Stimulated activated CD4-positive, alpha-beta T cell treated with anti-CD3 and anti-CD28 coated beads, Interleukin-12 subunit alpha, Interleukin-12 subunit beta, amount 100 ng/mL, for 24 hours (primary cell): ENCODE data around the gene TBCE.
A peak's percentile ranks its signal among the peaks of the same experiment; 100 is the strongest.

Source experiments
- DNase-seq, 2 experiments: peaks; one replicate each; pipeline ENCODE4 v3.0.0-alpha.2; 2020; ENCODE audit warnings: low read depth in 2 of 2

The TBCE gene

GRCh38 chr1:235367000-235367908, at the start of gene TBCE:
Gene TBCE, plus strand, starts transcription at chr1:235367427. Its CDS starts 12,623 bp downstream, at chr1:235380050.
- peak; percentile 76 to 92 for DNase-seq

- DNase-seq: no peak
Measured at GRCh38 chr1:235319255-235319654, 48.0 kb upstream of the TBCE start.

GRCh38 chr1:235320521-235321179, 46.6 kb upstream of the TBCE start:
- DNase-seq: no peak

- DNase-seq: no peak
Measured at GRCh38 chr1:235324296-235324695, 42.9 kb upstream of the TBCE start.

- DNase-seq: no peak
Measured at GRCh38 chr1:235325139-235325538, 42.1 kb upstream of the TBCE start.

- no peak for DNase-seq
Measured at GRCh38 chr1:235325854-235326253, 41.4 kb upstream of the TBCE start.

- DNase-seq: peak; percentile 37 to 39
Measured at GRCh38 chr1:235326719-235327558, 40.3 kb upstream of the TBCE start.

- peak in 1 of 2 experiments; percentile 29 for DNase-seq
Measured at GRCh38 chr1:235327559-235328270, 39.5 kb upstream of the TBCE start, which contains the start of gene ARID4B. Gene ARID4B, minus strand, starts transcription at chr1:235328179. Its CDS starts 1,260 bp downstream, at chr1:235326919.

- DNase-seq: peak; percentile 97 to 99
Measured at GRCh38 chr1:235328271-235329138, 38.7 kb upstream of the TBCE start, which contains the start of gene GGPS1. Gene GGPS1, plus strand, starts transcription at chr1:235328570. Its CDS starts 6,695 bp downstream, at chr1:235335265.

- DNase-seq: peak in 1 of 2 experiments; percentile 12
Measured at GRCh38 chr1:235329139-235329902, 37.9 kb upstream of the TBCE start.

- DNase-seq: no peak
Measured at GRCh38 chr1:235330918-235331285, 36.3 kb upstream of the TBCE start.

GRCh38 chr1:235331401-235331800, 35.8 kb upstream of the TBCE start:
- no peak for DNase-seq

- no peak for DNase-seq
Measured at GRCh38 chr1:235336903-235337302, 30.3 kb upstream of the TBCE start.

- DNase-seq: no peak
Measured at GRCh38 chr1:235339746-235340145, 27.5 kb upstream of the TBCE start.

- DNase-seq: no peak
Measured at GRCh38 chr1:235341334-235341733, 25.9 kb upstream of the TBCE start.

- no peak for DNase-seq
Measured at GRCh38 chr1:235342039-235342438, 25.2 kb upstream of the TBCE start.

GRCh38 chr1:235342471-235342870, 24.8 kb upstream of the TBCE start:
- DNase-seq: no peak

- no peak for DNase-seq
Measured at GRCh38 chr1:235343726-235344125, 23.5 kb upstream of the TBCE start.

GRCh38 chr1:235351441-235351840, 15.8 kb upstream of the TBCE start:
- DNase-seq: no peak
